OCI-LY1 (cell line): ENCODE data around the gene EXD3.

Experiments
- EZH2 ChIP-seq: fragments of 200-600 bp; sonication (generic), shearing (Covaris generic); IDR thresholded peaks from 2 replicates; pipeline ENCODE4 v1.8.0; 2017; ENCODE audit warnings: borderline replicate concordance, mixed run types, mild to moderate bottlenecking, antibody characterized with exemption, low read length, moderate library complexity, mixed read lengths
- TF ChIP-seq, protein P1 (sequence below): fragments of 200-600 bp; sonication (generic), shearing (Covaris generic); IDR thresholded peaks from 2 replicates; pipeline ENCODE4 v1.5.1; 2017; ENCODE audit warnings: mild to moderate bottlenecking, antibody characterized with exemption, low read length, moderate library complexity, mixed read lengths

DNA sequence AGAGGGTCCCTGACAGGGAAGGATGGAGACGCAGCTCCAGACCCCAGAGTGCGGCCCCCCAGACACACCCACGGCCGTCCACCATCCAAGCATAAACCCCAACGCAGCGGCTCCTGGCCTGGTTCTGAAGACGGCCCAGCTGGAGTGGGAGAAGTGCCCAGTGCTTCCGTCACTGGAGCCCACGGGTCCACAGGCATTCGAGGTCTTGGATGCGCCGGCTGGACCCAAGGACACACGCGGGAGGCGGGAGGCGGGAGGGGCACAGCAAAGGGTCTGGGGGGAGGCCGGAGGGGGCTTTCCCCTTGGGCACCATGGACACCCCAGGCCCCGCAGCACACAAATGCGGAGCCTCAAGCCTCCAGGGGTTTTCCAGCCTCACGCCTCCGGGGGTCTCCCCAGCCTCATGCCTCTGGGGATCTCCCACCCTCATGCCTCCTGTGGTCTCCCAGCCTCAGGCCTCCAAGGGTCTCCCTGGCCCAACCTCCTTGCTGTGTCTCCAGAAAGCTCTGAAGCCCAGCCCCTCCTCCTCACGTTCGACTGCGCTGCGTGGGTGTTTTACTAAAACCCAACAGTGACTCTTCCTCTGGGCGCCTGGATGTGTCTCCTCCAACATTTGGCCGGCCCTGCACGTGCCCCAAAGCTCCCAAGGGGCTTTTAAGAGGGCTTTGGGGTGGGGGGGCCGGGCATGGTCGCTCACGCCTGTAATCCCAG, 15.2 kb downstream of the EXD3 start:
- TF ChIP-seq, protein P1, sequence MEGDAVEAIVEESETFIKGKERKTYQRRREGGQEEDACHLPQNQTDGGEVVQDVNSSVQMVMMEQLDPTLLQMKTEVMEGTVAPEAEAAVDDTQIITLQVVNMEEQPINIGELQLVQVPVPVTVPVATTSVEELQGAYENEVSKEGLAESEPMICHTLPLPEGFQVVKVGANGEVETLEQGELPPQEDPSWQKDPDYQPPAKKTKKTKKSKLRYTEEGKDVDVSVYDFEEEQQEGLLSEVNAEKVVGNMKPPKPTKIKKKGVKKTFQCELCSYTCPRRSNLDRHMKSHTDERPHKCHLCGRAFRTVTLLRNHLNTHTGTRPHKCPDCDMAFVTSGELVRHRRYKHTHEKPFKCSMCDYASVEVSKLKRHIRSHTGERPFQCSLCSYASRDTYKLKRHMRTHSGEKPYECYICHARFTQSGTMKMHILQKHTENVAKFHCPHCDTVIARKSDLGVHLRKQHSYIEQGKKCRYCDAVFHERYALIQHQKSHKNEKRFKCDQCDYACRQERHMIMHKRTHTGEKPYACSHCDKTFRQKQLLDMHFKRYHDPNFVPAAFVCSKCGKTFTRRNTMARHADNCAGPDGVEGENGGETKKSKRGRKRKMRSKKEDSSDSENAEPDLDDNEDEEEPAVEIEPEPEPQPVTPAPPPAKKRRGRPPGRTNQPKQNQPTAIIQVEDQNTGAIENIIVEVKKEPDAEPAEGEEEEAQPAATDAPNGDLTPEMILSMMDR, result no peak
- no peak for TF ChIP-seq EZH2
